H1 (cell line): ENCODE data around the gene HNRNPM. TPM values are rescaled to one million over a fixed set of nuclear protein-coding genes. Genes with fewer than 3 reads are reported as not detected.

Source experiments
- CTCF ChIA-PET: fragments of 300-600 bp; sonication (Branson Sonifier 250); formaldehyde crosslinking; loops from one replicate; lab custom pipeline; 2021; ENCODE audit not compliant: partially characterized antibody; lab: Charles Lee
- POLR2A ChIA-PET: fragments of 300-600 bp; sonication (Branson Sonifier 250); formaldehyde crosslinking; loops from one replicate; lab custom pipeline; 2021; ENCODE audit warnings: inconsistent platforms; ENCODE audit not compliant: partially characterized antibody; lab: Charles Lee
- DNase-seq, 2 experiments: peaks; one replicate each; pipeline versions ENCODE4 v3.0.0 to v3.0.0-alpha.2; 2010 to 2022; ENCODE audit warnings: low spot score in 2 of 2, low read depth in 1 of 2, mixed read lengths in 1 of 2
- FAIRE-seq: peaks from 2 replicates; lab custom pipeline; 2011; peaks lifted over from hg19 to GRCh38; lab: Jason Lieb, UNC
- H2AFZ ChIP-seq: 2 replicates; pipeline ENCODE4 v1.8.1; 2012; ENCODE audit warnings: low read length, inconsistent platforms
- H2AK5ac ChIP-seq: 2 replicates; pipeline ENCODE4 v1.6.1; 2013; ENCODE audit warnings: low read depth, low read length
- H2BK120ac ChIP-seq: replicated peaks from 2 replicates; pipeline ENCODE3; 2013; ENCODE audit warnings: low read depth, low read length, inconsistent platforms
- H2BK12ac ChIP-seq: 2 replicates; pipeline ENCODE4 v1.6.1; 2013; ENCODE audit warnings: low read depth, low read length
- H2BK15ac ChIP-seq: 2 replicates; pipeline ENCODE4 v1.6.1; 2013; ENCODE audit warnings: low read length
- H2BK20ac ChIP-seq: 2 replicates; pipeline ENCODE4 v1.6.1; 2013; ENCODE audit warnings: low read length
- H2BK5ac ChIP-seq: 2 replicates; pipeline ENCODE4 v1.6.1; 2013; ENCODE audit warnings: low read depth, low read length
- H3K14ac ChIP-seq: 2 replicates; pipeline ENCODE4 v1.6.1; 2013; ENCODE audit warnings: inconsistent platforms; ENCODE audit not compliant: insufficient read length
- H3K18ac ChIP-seq: 2 replicates; pipeline ENCODE4 v1.6.1; 2013; ENCODE audit warnings: low read length; ENCODE audit errors: extremely low read depth
- H3K23ac ChIP-seq: 2 replicates; pipeline ENCODE4 v1.6.1; 2013; ENCODE audit warnings: inconsistent platforms; ENCODE audit not compliant: insufficient read length
- H3K23me2 ChIP-seq: 2 replicates; pipeline ENCODE4 v1.6.1; 2013; ENCODE audit warnings: low read depth, low read length
- H3K27ac ChIP-seq: 2 replicates; pipeline ENCODE4 v1.6.1; 2011; ENCODE audit warnings: low read depth, low read length, inconsistent platforms
- H3K27me3 ChIP-seq, 4 experiments: replicated peaks in 1 of 4; 1 replicate in 1 of 4; 2 replicates in 3 of 4; pipeline versions ENCODE4 v1.6.1 to v1.8.1; 2011 to 2013; ENCODE audit warnings: low read length in 3 of 4, mild to moderate bottlenecking in 3 of 4, inconsistent platforms in 2 of 4, mixed read lengths in 2 of 4, moderate library complexity in 1 of 4; ENCODE audit not compliant: control insufficient read depth in 3 of 4, insufficient read depth in 3 of 4; ENCODE audit errors: extremely low read depth in 1 of 4
- H3K36me3 ChIP-seq, 4 experiments: 2 replicates each; pipeline versions ENCODE4 v1.6.1 to v1.8.1; 2011 to 2013; ENCODE audit warnings: mild to moderate bottlenecking in 4 of 4, low read length in 3 of 4, moderate library complexity in 2 of 4, control low read depth in 1 of 4, inconsistent platforms in 1 of 4; ENCODE audit not compliant: insufficient read depth in 4 of 4, control insufficient read depth in 2 of 4
- H3K4ac ChIP-seq: replicated peaks from 2 replicates; pipeline ENCODE3; 2013; ENCODE audit warnings: low read length, low read depth, mixed read lengths, inconsistent platforms; ENCODE audit not compliant: insufficient read length
- H3K4me1 ChIP-seq, 4 experiments: replicated peaks in 1 of 4; 1 replicate in 1 of 4; 2 replicates in 3 of 4; pipeline versions ENCODE4 v1.6.1 to v1.8.1; 2011 to 2013; ENCODE audit warnings: low read length in 3 of 4, inconsistent platforms in 2 of 4, mixed read lengths in 1 of 4; ENCODE audit not compliant: insufficient read depth in 4 of 4, control insufficient read depth in 3 of 4
- H3K4me2 ChIP-seq, 2 experiments: 2 replicates each; pipeline versions ENCODE4 v1.6.1 to v1.8.1; 2011 to 2013; ENCODE audit warnings: low read depth in 2 of 2, low read length in 2 of 2, control low read depth in 1 of 2, inconsistent platforms in 1 of 2, mild to moderate bottlenecking in 1 of 2; ENCODE audit not compliant: insufficient read depth in 1 of 2
- H3K4me3 ChIP-seq, 4 experiments: fragments of 200-600, 300-600 bp in 1 of 4; sonication (generic), shearing (Covaris generic), sonication (Bioruptor Twin) in 1 of 4; 2 replicates each; pipeline versions ENCODE4 v1.5.1 to v1.8.1; 2011 to 2016; ENCODE audit warnings: low read length in 4 of 4, low read depth in 3 of 4, control low read depth in 2 of 4, inconsistent platforms in 2 of 4, mild to moderate bottlenecking in 2 of 4, mixed read lengths in 1 of 4, moderate library complexity in 1 of 4; ENCODE audit not compliant: insufficient read depth in 2 of 4; ENCODE audit errors: extremely low read depth in 1 of 4
- H3K56ac ChIP-seq: replicated peaks from 2 replicates; pipeline ENCODE3; 2013; ENCODE audit warnings: low read depth, mild to moderate bottlenecking, mixed read lengths, low read length, inconsistent platforms; ENCODE audit not compliant: insufficient read length
- H3K79me1 ChIP-seq: 2 replicates; pipeline ENCODE4 v1.6.1; 2013; ENCODE audit warnings: low read depth, low read length, control low read depth
- H3K79me2 ChIP-seq, 2 experiments: 2 replicates each; pipeline versions ENCODE4 v1.6.1 to v1.8.1; 2012 to 2013; ENCODE audit warnings: low read length in 2 of 2, mild to moderate bottlenecking in 2 of 2, inconsistent platforms in 1 of 2; ENCODE audit not compliant: insufficient read depth in 2 of 2, control insufficient read depth in 1 of 2
- H3K9ac ChIP-seq, 4 experiments: replicated peaks in 1 of 4; 1 replicate in 1 of 4; 2 replicates in 3 of 4; pipeline versions ENCODE4 v1.6.1 to v1.8.1; 2011 to 2013; ENCODE audit warnings: low read depth in 3 of 4, low read length in 3 of 4, control low read depth in 2 of 4, mild to moderate bottlenecking in 2 of 4, moderate library complexity in 2 of 4, inconsistent platforms in 1 of 4; ENCODE audit errors: extremely low read depth in 1 of 4
- H3K9me3 ChIP-seq, 2 experiments: 2 replicates each; pipeline versions ENCODE4 v1.6.1 to v1.8.1; 2012 to 2013; ENCODE audit warnings: mild to moderate bottlenecking in 2 of 2, moderate library complexity in 2 of 2, control low read depth in 1 of 2, inconsistent platforms in 1 of 2, low read depth in 1 of 2, low read length in 1 of 2, mixed read lengths in 1 of 2; ENCODE audit not compliant: insufficient read depth in 2 of 2
- H4K20me1 ChIP-seq, 2 experiments: replicated peaks in 1 of 2; 2 replicates each; pipeline versions ENCODE3 to v1.8.1; 2011 to 2013; ENCODE audit warnings: inconsistent platforms in 2 of 2, low read length in 2 of 2, mild to moderate bottlenecking in 1 of 2; ENCODE audit not compliant: insufficient read depth in 2 of 2, control insufficient read depth in 1 of 2
- H4K5ac ChIP-seq: 2 replicates; pipeline ENCODE4 v1.6.1; 2013; ENCODE audit warnings: low read length, low read depth, mixed read lengths, inconsistent platforms; ENCODE audit not compliant: insufficient read length
- H4K8ac ChIP-seq: 2 replicates; pipeline ENCODE4 v1.8.0; 2013; ENCODE audit warnings: mild to moderate bottlenecking, moderate library complexity, low read length, inconsistent platforms; ENCODE audit not compliant: insufficient read depth; ENCODE audit errors: extremely low read depth
- H4K91ac ChIP-seq: replicated peaks from 2 replicates; pipeline ENCODE3; 2013; ENCODE audit warnings: low read length, mixed read lengths, inconsistent platforms; ENCODE audit not compliant: insufficient read length
- POLR2AphosphoS5 ChIP-seq: IDR thresholded peaks from 2 replicates; pipeline ENCODE4 v1.6.1; 2011; ENCODE audit warnings: low read depth, low read length
- SP1 ChIP-seq: IDR thresholded peaks from 2 replicates; pipeline ENCODE4 v1.6.1; 2011; ENCODE audit warnings: low read depth, low read length
- WGBS, 2 experiments: shearing (Covaris generic) in 1 of 2; methylation state at CpG; one replicate each; pipeline versions ENCODE4 v1.1.6 to v1.1.7; 2013 to 2015; ENCODE audit warnings: low lambda C conversion rate in 2 of 2, mixed read lengths in 2 of 2, inconsistent platforms in 1 of 2, low coverage in 1 of 2, missing lambda C conversion rate in 1 of 2; ENCODE audit not compliant: insufficient replicate concordance in 2 of 2, insufficient coverage in 1 of 2, insufficient read length in 1 of 2; ENCODE audit errors: extremely low coverage in 1 of 2, missing lambda C conversion rate in 1 of 2; 5-methylcytosine and 5-hydroxymethylcytosine counted together
- polyA plus RNA-seq, 7 experiments: library from polyadenylated mRNA; depleted of rRNA in 3 of 7; stranded (reverse) in 5 of 7; unstranded in 2 of 7; fragments of >200 nt in 5 of 7; fragments of 200-250 nt in 2 of 7; gene quantifications; 1 replicate in 5 of 7; 2 replicates in 1 of 7; 4 replicates in 1 of 7; pipeline versions ENCODE4 v1.2.1 to v1.2.3, GENCODE V29; 2011 to 2013; ENCODE audit warnings: missing spikeins in 2 of 7, mixed read lengths in 2 of 7
- total RNA-seq: library from RNA; stranded (reverse); fragmentation: NEBNext Ultra II Directional; extraction: Animal tissue kit (Norgen Biotek cat#: 25700); gene quantifications from 2 replicates; pipeline ENCODE4 v1.2.1, GENCODE V29; 2021

The HNRNPM gene
- total and polyA plus RNA-seq, 2 of the 8 experiments (the other 6 are each of a cell fraction or from before 2014, with no cell fraction given) = 375 to 474 TPM

DNA sequence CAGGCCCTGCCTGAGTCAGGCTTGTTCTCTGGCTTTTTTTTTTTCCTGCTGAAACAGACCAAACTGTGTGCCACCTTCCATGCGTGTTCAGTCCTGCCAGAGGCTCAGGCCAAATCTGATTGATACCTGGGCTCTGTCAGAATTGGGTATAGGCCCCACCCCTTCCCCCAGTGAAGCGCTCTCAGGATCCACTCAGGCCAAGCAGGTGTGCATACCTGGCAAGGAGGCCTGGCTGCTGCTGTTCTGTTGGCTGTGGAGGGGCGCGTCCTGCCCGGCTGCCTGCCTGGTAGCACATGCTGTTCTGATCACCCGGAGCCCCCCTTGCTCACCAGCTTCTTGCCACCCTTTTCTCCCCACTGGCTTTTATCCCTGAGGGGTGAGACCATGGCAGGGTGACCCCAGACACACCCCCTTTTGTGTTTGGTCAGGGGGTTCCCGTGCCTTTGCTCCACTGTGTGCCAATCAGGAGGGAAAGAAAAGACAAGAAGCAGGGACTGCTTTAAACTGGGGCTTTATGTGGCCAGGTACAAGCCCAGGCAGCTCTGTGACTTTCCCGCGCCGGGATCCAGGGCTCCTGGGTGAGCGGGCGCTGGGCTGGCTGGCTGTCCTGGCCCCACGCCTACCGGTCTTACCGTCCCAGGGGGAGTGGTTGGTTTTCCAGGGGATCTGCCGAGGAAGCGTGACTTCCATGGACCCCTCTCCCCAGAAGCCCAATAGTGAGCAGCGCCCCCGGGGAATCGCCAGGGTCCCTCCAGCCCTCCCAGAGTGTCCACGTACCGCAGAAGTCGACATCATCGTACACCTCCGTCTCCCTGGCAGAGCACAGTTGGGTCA, 45.0 kb downstream of the HNRNPM start:
- H3K23me2 ChIP-seq = no peaks in the 10 kb centered on the region
- no peak overlapping the region for H2AFZ ChIP-seq
- H3K27ac ChIP-seq = peak overlapping the region; percentile 20; the same call in 1 of the 2 replicates
- no peak overlapping the region for H3K4me3 ChIP-seq
- H2BK120ac ChIP-seq = no peak overlapping the region
- H3K9me3 ChIP-seq = no peaks in the 10 kb centered on the region
- WGBS, 2 experiments = 94% methylated on average over 25 of the region's 25 CpGs; no CpG with 5 or more reads in 1 of the 2 experiments
- no peak for DNase-seq
- no peak overlapping the region for H4K91ac ChIP-seq
- H2BK5ac ChIP-seq = no peak overlapping the region
- H3K4me1 ChIP-seq = peaks cover 0 to 2% (median under 1%) of the 10 kb centered on the region in 4 experiments; a peak in 1 of 7 replicates
- peaks cover 6 to 29% of the 10 kb centered on the region in 2 experiments for H4K20me1 ChIP-seq
- FAIRE-seq = no peak
- H3K79me2 ChIP-seq = peaks cover 0 to 6% of the 10 kb centered on the region in 2 experiments; a peak in 1 of 4 replicates
- H3K56ac ChIP-seq = no peak overlapping the region
- H3K27me3 ChIP-seq = no peaks in the 10 kb centered on the region
- H3K4ac ChIP-seq = no peak overlapping the region
- CTCF ChIA-PET = interaction anchor here (1.1 to 1.2 kb wide), 3 partner anchors 8 to 96 kb away, joined by 3 to 4 read pairs (median 4); partner anchors contain the start of gene MYO1F
- H3K79me1 ChIP-seq = peaks cover 8% of the 10 kb centered on the region; the same call in 1 of the 2 replicates
- no peak overlapping the region for H2BK20ac ChIP-seq
- H3K4me2 ChIP-seq = no peak overlapping the region
- no peak overlapping the region; the same call in 1 of the 2 replicates for H4K8ac ChIP-seq
- POLR2A ChIA-PET = interaction anchor here (0.6 to 2.0 kb wide), 9 partner anchors 9 to 143 kb away, joined by 3 to 5 read pairs (median 4); no protein-coding TSS in a partner anchor
- no peak overlapping the region for H3K18ac ChIP-seq
- no peak overlapping the region for H2AK5ac ChIP-seq
- H3K36me3 ChIP-seq = peaks cover 20 to 43% (median 33%) of the 10 kb centered on the region in 4 experiments
- H4K5ac ChIP-seq = no peak overlapping the region
- TF ChIP-seq POLR2AphosphoS5 = peak; percentile 67; the same call in 1 of the 2 replicates
- no peak for TF ChIP-seq SP1
- H3K9ac ChIP-seq = no peak overlapping the region; a peak in 1 of 7 replicates
- no peak overlapping the region for H2BK15ac ChIP-seq
- no peak overlapping the region for H3K14ac ChIP-seq
- no peak overlapping the region for H3K23ac ChIP-seq
- H2BK12ac ChIP-seq = no peak overlapping the region
